ENCODE measurements around the gene MPHOSPH9. TPM values are rescaled to one million over a fixed set of nuclear protein-coding genes. Genes with fewer than 3 reads are reported as not detected.
A peak's percentile ranks its signal among the peaks of the same experiment; 100 is the strongest.

The MPHOSPH9 gene
- polyA plus RNA-seq, 1 donor from 2014 or later, result 20.0 TPM

GRCh38 chr12:123121670-123122069 is 111.3 kb downstream of the MPHOSPH9 start:
- Mint-ChIP-seq H3K27ac (peak overlapping the region in 1 of 3 donors; percentile 96), H3K4me1 (peaks cover 17 to 34% (median 27%) of the 10 kb centered on the region in 3 donors), H3K27me3 (peaks cover 6% of the 10 kb centered on the region), H3K36me3 (peaks cover 2% of the 10 kb centered on the region), H3K4me3 (no peak overlapping the region), H3K9me3 (no peaks in the 10 kb centered on the region)

- Mint-ChIP-seq H3K27ac (peak overlapping the region; percentile 58 to 94 (median 86)), H3K9me3 (no peaks in the 10 kb centered on the region), H3K4me1 (peaks cover 16 to 36% (median 32%) of the 10 kb centered on the region in 3 donors), H3K27me3 (peaks cover 2% of the 10 kb centered on the region), H3K36me3 (peaks cover 2% of the 10 kb centered on the region), H3K4me3 (peak overlapping the region in 2 of 4 donors; percentile 64 to 82)
These were observed 112.3 kb downstream of the MPHOSPH9 start for GRCh38 chr12:123120452-123121166.

- H3K4me3 Mint-ChIP-seq, result peak overlapping the region in 3 of 4 donors; percentile 32 to 67 (median 61)
- H3K27ac Mint-ChIP-seq, result peak overlapping the region; percentile 58 to 94 (median 86)
- peaks cover 23 to 44% (median 40%) of the 10 kb centered on the region in 3 donors for H3K4me1 Mint-ChIP-seq
- peaks cover 6% of the 10 kb centered on the region for H3K27me3 Mint-ChIP-seq
- H3K36me3 Mint-ChIP-seq, result peaks cover 2% of the 10 kb centered on the region
- peaks cover 0 to 1% (median 0%) of the 10 kb centered on the region in 3 donors for H3K9me3 Mint-ChIP-seq
These were observed 113.1 kb downstream of the MPHOSPH9 start for GRCh38 chr12:123119808-123120207.

- Mint-ChIP-seq H3K9me3 (peaks cover 0 to 1% (median 0%) of the 10 kb centered on the region in 3 donors), H3K27ac (peak overlapping the region; percentile 4 to 82 (median 31)), H3K27me3 (peaks cover 6% of the 10 kb centered on the region), H3K4me3 (peak overlapping the region in 1 of 4 donors; percentile 17), H3K4me1 (peaks cover 28 to 51% (median 42%) of the 10 kb centered on the region in 3 donors), H3K36me3 (peaks cover 2% of the 10 kb centered on the region)
These were observed 114.4 kb downstream of the MPHOSPH9 start for GRCh38 chr12:123118497-123118896.

GRCh38 chr12:123115409-123116121 is 117.4 kb downstream of the MPHOSPH9 start:
- Mint-ChIP-seq H3K4me3 (peak overlapping the region; percentile 46 to 88 (median 64)), H3K36me3 (peaks cover 2% of the 10 kb centered on the region)

GRCh38 chr12:123114304-123115083 is 118.4 kb downstream of the MPHOSPH9 start:
- Mint-ChIP-seq H3K9me3 (peaks cover 0 to 1% (median 0%) of the 10 kb centered on the region in 3 donors), H3K27me3 (peaks cover 4% of the 10 kb centered on the region), H3K36me3 (peaks cover 6% of the 10 kb centered on the region), H3K4me1 (peaks cover 16 to 32% (median 19%) of the 10 kb centered on the region in 3 donors), H3K27ac (peak overlapping the region; percentile 84 to 93 (median 87)), H3K4me3 (peak overlapping the region; percentile 3 to 88 (median 63))

More at GRCh38 chr12:123115409-123116121, 117.4 kb downstream of the MPHOSPH9 start:
- Mint-ChIP-seq H3K4me1 (peaks cover 23 to 42% (median 30%) of the 10 kb centered on the region in 3 donors), H3K27me3 (peaks cover 4% of the 10 kb centered on the region), H3K9me3 (peaks cover 0 to 1% (median 0%) of the 10 kb centered on the region in 3 donors), H3K27ac (peak overlapping the region; percentile 84 to 93 (median 87))

- Mint-ChIP-seq H3K36me3 (peaks cover 4% of the 10 kb centered on the region), H3K4me1 (peaks cover 16 to 28% (median 17%) of the 10 kb centered on the region in 3 donors), H3K27me3 (peaks cover 4% of the 10 kb centered on the region), H3K27ac (no peak overlapping the region), H3K4me3 (no peak overlapping the region), H3K9me3 (peaks cover 0 to 1% (median 0%) of the 10 kb centered on the region in 3 donors)
These were observed 119.9 kb downstream of the MPHOSPH9 start for GRCh38 chr12:123113026-123113425.

- H3K4me1 Mint-ChIP-seq, result peaks cover 27 to 42% (median 29%) of the 10 kb centered on the region in 3 donors
- no peak overlapping the region for H3K4me3 Mint-ChIP-seq
These were observed 121.3 kb downstream of the MPHOSPH9 start for GRCh38 chr12:123111498-123112165.

GRCh38 chr12:123109319-123109772 is 123.6 kb downstream of the MPHOSPH9 start:
- H3K4me1 Mint-ChIP-seq, result peaks cover 26 to 35% (median 32%) of the 10 kb centered on the region in 3 donors
- peak overlapping the region in 2 of 4 donors; percentile 17 to 37 for H3K4me3 Mint-ChIP-seq
- peaks cover 2% of the 10 kb centered on the region for H3K27me3 Mint-ChIP-seq
- H3K27ac Mint-ChIP-seq, result no peak overlapping the region
- H3K9me3 Mint-ChIP-seq, result no peaks in the 10 kb centered on the region
- peaks cover 5% of the 10 kb centered on the region for H3K36me3 Mint-ChIP-seq

More at GRCh38 chr12:123111498-123112165, 121.3 kb downstream of the MPHOSPH9 start:
- Mint-ChIP-seq H3K9me3 (peaks cover 0 to 1% (median 0%) of the 10 kb centered on the region in 3 donors), H3K36me3 (peaks cover 5% of the 10 kb centered on the region), H3K27ac (no peak overlapping the region), H3K27me3 (peaks cover 5% of the 10 kb centered on the region)

- Mint-ChIP-seq H3K9me3 (no peaks in the 10 kb centered on the region), H3K4me3 (no peak overlapping the region), H3K27ac (peak overlapping the region in 2 of 3 donors; percentile 32 to 59), H3K27me3 (peaks cover 2% of the 10 kb centered on the region), H3K4me1 (peaks cover 26 to 33% (median 31%) of the 10 kb centered on the region in 3 donors), H3K36me3 (peaks cover 5% of the 10 kb centered on the region)
These were observed 124.3 kb downstream of the MPHOSPH9 start for GRCh38 chr12:123108682-123109066.

GRCh38 chr12:123107926-123108681 is 124.8 kb downstream of the MPHOSPH9 start:
- peak overlapping the region; percentile 32 to 86 (median 59) for H3K27ac Mint-ChIP-seq
- no peaks in the 10 kb centered on the region for H3K9me3 Mint-ChIP-seq
- H3K27me3 Mint-ChIP-seq, result peaks cover 2% of the 10 kb centered on the region
- peaks cover 5% of the 10 kb centered on the region for H3K36me3 Mint-ChIP-seq
- H3K4me3 Mint-ChIP-seq, result peak overlapping the region in 1 of 4 donors; percentile 42
- peaks cover 25 to 34% (median 33%) of the 10 kb centered on the region in 3 donors for H3K4me1 Mint-ChIP-seq

- no peaks in the 10 kb centered on the region for H3K9me3 Mint-ChIP-seq
- H3K27me3 Mint-ChIP-seq, result peaks cover 2% of the 10 kb centered on the region
- H3K27ac Mint-ChIP-seq, result peak overlapping the region; percentile 59 to 89 (median 86)
- peaks cover 5% of the 10 kb centered on the region for H3K36me3 Mint-ChIP-seq
- H3K4me1 Mint-ChIP-seq, result peaks cover 27 to 40% (median 35%) of the 10 kb centered on the region in 3 donors
- peak overlapping the region; percentile 1 to 85 (median 73) for H3K4me3 Mint-ChIP-seq
These were observed 126.1 kb downstream of the MPHOSPH9 start for GRCh38 chr12:123106640-123107359.
